Neuronal stem cell (in vitro differentiated cells): Measurements from ENCODE around the gene CXXC5.

Experiments
- DNase-seq: peaks from one replicate; pipeline ENCODE4 v3.0.0-alpha.2; 2013; ENCODE audit warnings: low spot score
- H2AFZ ChIP-seq: one replicate; pipeline ENCODE4 v1.6.1; 2013; ENCODE audit warnings: mild to moderate bottlenecking, low read length, inconsistent platforms
- H2AK5ac ChIP-seq: 2 replicates; pipeline ENCODE4 v1.6.1; 2013; ENCODE audit warnings: low read depth, mild to moderate bottlenecking, inconsistent platforms, low read length, moderate library complexity, mixed read lengths
- H2BK120ac ChIP-seq: 2 replicates; pipeline ENCODE4 v1.6.1; 2013; ENCODE audit warnings: low read depth, mild to moderate bottlenecking, inconsistent platforms, low read length, moderate library complexity, mixed read lengths
- H2BK12ac ChIP-seq: one replicate; pipeline ENCODE4 v1.6.1; 2013; ENCODE audit warnings: low read length, inconsistent platforms
- H2BK15ac ChIP-seq: 2 replicates; pipeline ENCODE4 v1.6.1; 2013; ENCODE audit warnings: mild to moderate bottlenecking, low read length, inconsistent platforms, mixed read lengths
- H2BK5ac ChIP-seq: one replicate; pipeline ENCODE4 v1.6.1; 2013; ENCODE audit warnings: inconsistent platforms, mild to moderate bottlenecking, low read length, moderate library complexity
- H3K14ac ChIP-seq: one replicate; pipeline ENCODE4 v1.6.1; 2013; ENCODE audit warnings: low read length, inconsistent platforms
- H3K18ac ChIP-seq: 2 replicates; pipeline ENCODE4 v1.6.1; 2013; ENCODE audit warnings: low read length, inconsistent platforms
- H3K23ac ChIP-seq: 2 replicates; pipeline ENCODE4 v1.6.1; 2013; ENCODE audit warnings: low read depth, mild to moderate bottlenecking, mixed read lengths, low read length, inconsistent platforms; ENCODE audit not compliant: poor library complexity
- H3K27ac ChIP-seq: replicated peaks from 3 replicates; pipeline ENCODE4 v1.5.1; 2013; ENCODE audit warnings: low read length, inconsistent platforms
- H3K27me3 ChIP-seq, 3 experiments: 2 replicates each; pipeline ENCODE4 v1.6.1; 2013; ENCODE audit warnings: low read length in 3 of 3, mild to moderate bottlenecking in 2 of 3, inconsistent platforms in 1 of 3, low read depth in 1 of 3, mixed read lengths in 1 of 3, moderate library complexity in 1 of 3; ENCODE audit not compliant: control insufficient read depth in 3 of 3, insufficient read depth in 3 of 3
- H3K36me3 ChIP-seq, 2 donors: replicated peaks in 1 of 2; 2 replicates each; pipeline ENCODE4 v1.6.1; 2013; ENCODE audit warnings: low read length in 2 of 2; ENCODE audit not compliant: control insufficient read depth in 2 of 2, insufficient read depth in 2 of 2
- H3K4ac ChIP-seq: 2 replicates; pipeline ENCODE4 v1.6.1; 2013; ENCODE audit warnings: inconsistent platforms, mild to moderate bottlenecking, low read length, moderate library complexity
- H3K4me1 ChIP-seq, 2 donors: 1 replicate in 1 of 2; 2 replicates in 1 of 2; pipeline ENCODE4 v1.6.1; 2013; ENCODE audit warnings: low read length in 2 of 2, low read depth in 1 of 2; ENCODE audit not compliant: control insufficient read depth in 2 of 2, insufficient read depth in 1 of 2
- H3K4me2 ChIP-seq: one replicate; pipeline ENCODE4 v1.6.1; 2013; ENCODE audit warnings: mild to moderate bottlenecking, low read length, inconsistent platforms; ENCODE audit not compliant: insufficient read depth, poor library complexity, severe bottlenecking
- H3K4me3 ChIP-seq, 2 donors: 2 replicates each; pipeline ENCODE4 v1.5.1; 2013; ENCODE audit warnings: low read length in 2 of 2, mild to moderate bottlenecking in 2 of 2, inconsistent platforms in 1 of 2, moderate library complexity in 1 of 2
- H3K79me1 ChIP-seq: one replicate; pipeline ENCODE4 v1.6.1; 2013; ENCODE audit warnings: low read depth, mild to moderate bottlenecking, inconsistent platforms, low read length, moderate library complexity
- H3K9ac ChIP-seq: one replicate; pipeline ENCODE4 v1.6.1; 2013; ENCODE audit warnings: mild to moderate bottlenecking, low read depth, low read length, inconsistent platforms; ENCODE audit not compliant: poor library complexity
- H3K9me3 ChIP-seq, 2 donors: replicated peaks in 1 of 2; 2 replicates each; pipeline versions ENCODE3 to v1.6.1; 2013; ENCODE audit warnings: low read length in 2 of 2, mild to moderate bottlenecking in 2 of 2, inconsistent platforms in 1 of 2, low read depth in 1 of 2, mixed read lengths in 1 of 2, moderate library complexity in 1 of 2; ENCODE audit not compliant: control insufficient read depth in 2 of 2, insufficient read depth in 1 of 2
- H4K8ac ChIP-seq: one replicate; pipeline ENCODE4 v1.6.1; 2013; ENCODE audit warnings: low read depth, mild to moderate bottlenecking, inconsistent platforms, low read length, moderate library complexity
- H4K91ac ChIP-seq: one replicate; pipeline ENCODE4 v1.6.1; 2013; ENCODE audit warnings: low read length, low read depth, mild to moderate bottlenecking, inconsistent platforms; ENCODE audit not compliant: poor library complexity
- WGBS, 2 donors: extraction: QIAGEN DNeasy Blood & Tissue Kit; methylation state at CpG; one replicate each; pipeline ENCODE4 v1.1.7; 2013; ENCODE audit warnings: missing lambda C conversion rate in 2 of 2, mixed read lengths in 1 of 2; ENCODE audit not compliant: insufficient read length in 2 of 2, insufficient replicate concordance in 1 of 2; ENCODE audit errors: extremely low coverage in 2 of 2; 5-methylcytosine and 5-hydroxymethylcytosine counted together

Gene CXXC5

GRCh38 chr5:139688088-139688702 lies 40.0 kb downstream of the CXXC5 start:
- Histone ChIP-seq H2AK5ac (no peak overlapping the region), H3K4me3 (no peak overlapping the region), H3K36me3 (peaks cover 0 to 33% of the 10 kb centered on the region in 2 donors), H3K4me1 (peaks cover 54 to 60% of the 10 kb centered on the region in 2 donors), H3K9ac (no peak overlapping the region), H3K27me3 (no peaks in the 10 kb centered on the region), H3K9me3 (no peaks in the 10 kb centered on the region), H2BK15ac (peak overlapping the region; percentile 4), H3K79me1 (peaks cover 3% of the 10 kb centered on the region), H2AFZ (no peak overlapping the region), H3K23ac (no peak overlapping the region), H2BK5ac (no peak overlapping the region), H3K27ac (no peak overlapping the region), H4K91ac (no peak overlapping the region), H3K18ac (peak overlapping the region; percentile 4), H3K4ac (no peak overlapping the region), H2BK120ac (no peak overlapping the region), H4K8ac (no peak overlapping the region), H3K14ac (no peak overlapping the region), H2BK12ac (no peak overlapping the region), H3K4me2 (no peak overlapping the region)
- no CpG with 5 or more reads among the region's 14 CpGs for WGBS, 2 donors
- DNase-seq, result no peak

- no peak overlapping the region for H4K91ac ChIP-seq
- no peak overlapping the region for H2BK120ac ChIP-seq
- H2BK12ac ChIP-seq, result no peak overlapping the region
- peak overlapping the region; percentile 35 for H3K9ac ChIP-seq
- H3K79me1 ChIP-seq, result peaks cover 3% of the 10 kb centered on the region
- no peak overlapping the region for H3K23ac ChIP-seq
- H2AFZ ChIP-seq, result no peak overlapping the region
- WGBS, 2 donors, result no CpG with 5 or more reads among the region's 8 CpGs
- no peaks in the 10 kb centered on the region for H3K9me3 ChIP-seq
- no peak for DNase-seq
- peaks cover 0 to 27% of the 10 kb centered on the region in 2 donors for H3K36me3 ChIP-seq
- H2AK5ac ChIP-seq, result no peak overlapping the region
- no peak overlapping the region for H4K8ac ChIP-seq
- peaks cover 58 to 59% of the 10 kb centered on the region in 2 donors for H3K4me1 ChIP-seq
- H3K14ac ChIP-seq, result no peak overlapping the region
- no peak overlapping the region for H2BK5ac ChIP-seq
- no peak overlapping the region for H3K4me3 ChIP-seq
- H3K18ac ChIP-seq, result no peak overlapping the region
- no peak overlapping the region for H3K4ac ChIP-seq
- no peaks in the 10 kb centered on the region for H3K27me3 ChIP-seq
- H3K4me2 ChIP-seq, result no peak overlapping the region
- H3K27ac ChIP-seq, result no peak overlapping the region
- H2BK15ac ChIP-seq, result peak overlapping the region; percentile 4
These were observed 40.7 kb downstream of the CXXC5 start for GRCh38 chr5:139688751-139689372.

GRCh38 chr5:139689631-139690063 lies 41.5 kb downstream of the CXXC5 start:
- no peak overlapping the region for H2BK12ac ChIP-seq
- no peak overlapping the region for H3K4me3 ChIP-seq
- no peak overlapping the region for H4K8ac ChIP-seq
- no peak overlapping the region for H2AFZ ChIP-seq
- peak overlapping the region; percentile 25 for H3K23ac ChIP-seq
- H3K18ac ChIP-seq, result peak overlapping the region; percentile 88
- H3K4me1 ChIP-seq, result peaks cover 54 to 62% of the 10 kb centered on the region in 2 donors
- no peak overlapping the region for H3K14ac ChIP-seq
- H3K9me3 ChIP-seq, result no peaks in the 10 kb centered on the region
- H3K4ac ChIP-seq, result peak overlapping the region; percentile 28
- H3K27me3 ChIP-seq, result no peaks in the 10 kb centered on the region
- H4K91ac ChIP-seq, result no peak overlapping the region
- no peak overlapping the region for H2BK5ac ChIP-seq
- no peak for DNase-seq
- no CpG with 5 or more reads among the region's 16 CpGs for WGBS, 2 donors
- no peak overlapping the region for H3K27ac ChIP-seq
- H2BK120ac ChIP-seq, result peak overlapping the region; percentile 69
- H2BK15ac ChIP-seq, result peak overlapping the region; percentile 62
- peaks cover 0 to 19% of the 10 kb centered on the region in 2 donors for H3K36me3 ChIP-seq
- peak overlapping the region; percentile 52 for H3K9ac ChIP-seq
- H3K79me1 ChIP-seq, result peaks cover 3% of the 10 kb centered on the region
- H2AK5ac ChIP-seq, result peak overlapping the region; percentile 98
- H3K4me2 ChIP-seq, result no peak overlapping the region

GRCh38 chr5:139690064-139690802 lies 42.1 kb downstream of the CXXC5 start:
- Histone ChIP-seq H2BK12ac (peak overlapping the region; percentile 48), H3K4me2 (no peak overlapping the region), H3K4me1 (peaks cover 52 to 62% of the 10 kb centered on the region in 2 donors), H3K9me3 (no peaks in the 10 kb centered on the region), H3K4me3 (no peak overlapping the region), H2BK15ac (peak overlapping the region; percentile 62), H3K27ac (no peak overlapping the region), H3K9ac (no peak overlapping the region), H4K91ac (no peak overlapping the region), H3K36me3 (peaks cover 0 to 13% of the 10 kb centered on the region in 2 donors), H2BK5ac (no peak overlapping the region), H3K79me1 (peaks cover 3% of the 10 kb centered on the region), H4K8ac (no peak overlapping the region), H2BK120ac (no peak overlapping the region), H2AK5ac (peak overlapping the region; percentile 98), H3K27me3 (no peaks in the 10 kb centered on the region), H3K14ac (no peak overlapping the region), H2AFZ (peak overlapping the region; percentile 18), H3K23ac (no peak overlapping the region), H3K18ac (peak overlapping the region; percentile 90), H3K4ac (no peak overlapping the region)
- no peak for DNase-seq
- no CpG with 5 or more reads among the region's 16 CpGs for WGBS, 2 donors
